Measurements from ENCODE around the gene PPP1R12A.

PPP1R12A gene

GRCh38 chr12:79766705-79767464 lies 168.0 kb downstream of the PPP1R12A start:
- DNase-seq, result no peak

- no peak for DNase-seq
These were observed 169.7 kb downstream of the PPP1R12A start for GRCh38 chr12:79765157-79765556.

- DNase-seq, result no peak
These were observed 170.3 kb downstream of the PPP1R12A start for GRCh38 chr12:79764641-79765040.

GRCh38 chr12:79763766-79764452 lies 171.0 kb downstream of the PPP1R12A start:
- DNase-seq, result no peak

GRCh38 chr12:79761341-79761740 lies 173.6 kb downstream of the PPP1R12A start:
- no peak for DNase-seq

- DNase-seq, result no peak
These were observed 187.6 kb downstream of the PPP1R12A start for GRCh38 chr12:79747274-79747673.

- DNase-seq, result peak; percentile 27
These were observed 196.8 kb downstream of the PPP1R12A start for GRCh38 chr12:79737875-79738718.

- DNase-seq, result no peak
These were observed 202.3 kb downstream of the PPP1R12A start for GRCh38 chr12:79732638-79733037.

- no peak for DNase-seq
These were observed 208.9 kb downstream of the PPP1R12A start for GRCh38 chr12:79725987-79726386.

All from right kidney (tissue), 1 donor.